NCI-H446 treated with DMSO at 0.1 percent for 48 hours (cell line): ENCODE data around the gene HEPH.
"Not testable (repeated sequence)": the region's sequence is repeated elsewhere in the genome, so short reads cannot be mapped to it uniquely, and the experiment has no call there.

ENCODE experiments used
- DNase-seq: peaks from one replicate; lab custom pipeline; 2025; lab: John Stamatoyannopoulos, UW

The HEPH gene

DNA sequence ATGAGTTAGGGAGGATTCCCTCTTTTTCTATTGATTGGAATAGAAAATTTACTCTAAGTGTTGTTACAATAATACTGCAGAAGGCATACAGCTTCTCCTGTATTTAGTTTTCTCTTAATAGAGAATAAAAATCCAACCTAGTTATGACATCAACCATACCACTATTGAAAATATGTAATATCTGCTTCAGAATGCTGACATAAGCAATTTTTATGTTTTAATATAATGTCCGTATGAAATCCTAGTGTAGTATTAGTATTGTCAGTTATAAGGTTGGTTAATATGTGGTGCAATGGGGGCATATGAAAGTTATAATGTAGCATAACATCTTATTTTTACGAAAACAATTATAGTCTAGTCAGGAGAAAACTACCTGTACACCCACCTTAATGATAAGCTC, 68.2 kb downstream of the HEPH start:
- no peak for DNase-seq

DNA sequence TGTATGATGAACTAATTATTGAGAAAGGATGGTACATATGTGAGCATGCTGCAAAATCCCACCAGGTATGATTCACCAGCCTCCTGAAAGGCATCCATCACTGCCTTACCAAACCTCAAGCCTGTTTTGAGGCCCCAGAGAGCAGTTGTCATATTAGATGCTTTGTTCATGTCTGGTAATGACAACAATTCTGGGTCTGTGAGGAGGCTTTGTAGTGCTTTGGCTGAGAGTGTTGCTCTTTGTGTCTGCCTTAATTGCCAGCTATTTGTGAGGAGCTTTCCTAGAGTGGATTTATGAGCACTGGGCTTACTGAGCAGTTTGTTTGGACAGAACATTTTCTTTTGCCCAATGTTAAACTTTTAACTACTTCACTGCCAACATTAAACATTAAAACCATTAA, 69.2 kb downstream of the HEPH start:
- no peak for DNase-seq

DNA sequence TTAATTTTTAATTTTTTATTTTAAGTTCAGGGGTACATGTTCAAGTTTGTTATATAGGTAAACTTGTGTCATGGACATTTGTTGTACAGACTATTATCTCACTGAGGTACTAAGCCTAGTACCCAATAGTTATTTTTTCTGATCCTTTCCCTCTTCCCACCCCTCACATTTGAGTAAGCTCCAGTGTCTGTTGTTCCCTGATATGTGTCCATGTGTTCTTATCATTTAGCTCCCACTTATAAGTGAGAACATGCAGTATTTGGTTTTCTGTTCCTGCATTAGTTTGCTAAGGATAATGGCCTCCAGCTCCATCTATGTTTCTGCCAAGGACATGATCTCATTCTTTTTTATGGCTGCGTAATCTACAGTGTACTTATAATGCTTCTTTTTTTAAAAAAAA, 69.9 kb downstream of the HEPH start:
- DNase-seq: not testable (repeated sequence)

DNA sequence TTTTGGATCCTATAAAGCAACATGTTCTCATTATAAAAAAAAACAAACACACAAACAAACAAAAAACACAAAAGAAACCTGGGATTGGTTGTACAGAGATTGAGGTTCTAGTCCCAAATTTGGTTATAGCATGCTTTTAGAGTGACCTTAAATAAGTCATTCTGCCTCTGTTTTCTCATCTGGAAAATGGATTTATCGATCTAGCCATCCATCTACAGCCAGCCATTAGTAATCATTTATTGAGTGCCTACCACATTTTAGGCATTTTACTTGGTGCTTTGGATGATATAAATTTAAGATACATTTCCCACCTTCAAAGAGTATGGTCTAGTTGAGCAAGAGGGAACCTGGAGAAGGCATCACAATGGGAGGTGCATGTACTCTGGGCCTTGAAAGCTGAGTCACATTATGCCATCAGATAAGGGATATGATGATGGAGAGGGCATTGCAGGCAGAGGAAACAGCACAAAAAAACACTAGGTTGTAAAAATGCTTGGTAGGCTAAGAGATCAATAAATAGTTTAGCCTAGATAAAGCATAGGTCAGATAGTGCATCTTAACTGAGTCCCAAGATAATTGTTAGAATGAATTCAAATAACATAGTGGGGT, 91.4 kb downstream of the HEPH start:
- no peak for DNase-seq

DNA sequence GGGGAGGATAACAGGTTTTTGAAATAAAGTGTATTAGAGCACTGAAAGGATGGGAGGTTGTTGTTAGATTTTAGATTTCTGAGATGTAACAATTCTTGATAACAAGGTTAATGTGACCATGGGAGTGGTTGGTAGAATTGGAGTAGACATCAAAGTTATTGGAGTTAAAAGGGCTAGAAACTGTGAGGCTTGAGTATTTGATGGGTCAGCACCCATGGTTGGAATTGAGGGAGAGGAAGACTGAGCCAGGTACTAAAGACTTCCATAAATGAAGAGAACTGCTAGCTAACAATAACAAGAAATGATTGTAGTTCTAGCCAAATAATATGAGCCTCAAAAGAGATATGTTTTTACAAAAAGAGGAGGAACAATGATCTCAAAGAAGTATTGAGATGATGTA, 98.8 kb downstream of the HEPH start:
- no peak for DNase-seq
